OCI-LY3 (cell line): Measurements from ENCODE around the gene KIAA0319L.

ENCODE experiments used
- H2AFZ ChIP-seq: fragments of 200-600, 300-600 bp; shearing (Covaris generic); 2 replicates; pipeline ENCODE4 v1.6.0; 2014; ENCODE audit warnings: antibody characterized with exemption, low read depth, low read length
- H3K27ac ChIP-seq: fragments of 200-600, 300-600 bp; sonication (generic); 2 replicates; pipeline ENCODE4 v1.5.1; 2014; ENCODE audit warnings: mild to moderate bottlenecking, low read length, moderate library complexity, mixed read lengths
- H3K27me3 ChIP-seq: fragments of 200-600, 300-600 bp; sonication (generic); 2 replicates; pipeline ENCODE4 v1.6.1; 2014; ENCODE audit warnings: low read depth, low read length, mixed read lengths
- H3K36me3 ChIP-seq: fragments of 200-600, 300-600 bp; sonication (generic); replicated peaks from 2 replicates; pipeline ENCODE3; 2014; ENCODE audit warnings: low read depth, low read length, mixed read lengths
- H3K4me1 ChIP-seq: fragments of 300-600, 200-600 bp; sonication (generic); 2 replicates; pipeline ENCODE4 v1.6.1; 2014; ENCODE audit warnings: low read length, mixed read lengths
- H3K4me2 ChIP-seq: fragments of 200-600, 300-600 bp; sonication (generic); 2 replicates; pipeline ENCODE4 v1.6.1; 2014; ENCODE audit warnings: low read length, mixed read lengths
- H3K4me3 ChIP-seq: fragments of 300-600, 200-600 bp; sonication (generic); 2 replicates; pipeline ENCODE4 v1.5.1; 2014; ENCODE audit warnings: antibody characterized with exemption, mild to moderate bottlenecking, low read length, moderate library complexity
- H3K79me2 ChIP-seq: fragments of 300-600, 200-600 bp; shearing (Covaris generic); 2 replicates; pipeline ENCODE4 v1.6.1; 2014; ENCODE audit warnings: mild to moderate bottlenecking, low read length, mixed read lengths
- H3K9ac ChIP-seq: fragments of 300-600, 200-600 bp; shearing (Covaris generic); 2 replicates; pipeline ENCODE4 v1.6.0; 2014; ENCODE audit warnings: mild to moderate bottlenecking, low read length, moderate library complexity
- H3K9me3 ChIP-seq: fragments of 200-600, 300-600 bp; shearing (Covaris generic); 2 replicates; pipeline ENCODE4 v1.6.1; 2014; ENCODE audit warnings: low read length, mixed read lengths; ENCODE audit not compliant: insufficient read depth
- H4K20me1 ChIP-seq: fragments of 200-600, 300-600 bp; sonication (generic); 2 replicates; pipeline ENCODE4 v1.6.1; 2016; ENCODE audit warnings: low read length, mixed read lengths; ENCODE audit not compliant: insufficient read depth
- CTCF ChIP-seq: fragments of 200-600, 300-600 bp; sonication (generic); IDR thresholded peaks from 2 replicates; pipeline ENCODE4 v1.5.1; 2014; ENCODE audit warnings: antibody characterized with exemption, low read length, low read depth
- EZH2phosphoT487 ChIP-seq: fragments of 200-600 bp; shearing (Covaris generic); IDR thresholded peaks from 2 replicates; pipeline ENCODE4 v1.6.1; 2018; ENCODE audit warnings: antibody characterized with exemption, mixed run types, low read depth

KIAA0319L gene

GRCh38 chr1:35386959-35387358 is 170.2 kb downstream of the KIAA0319L start:
- no peak overlapping the region for H3K4me3 ChIP-seq
- peaks cover 17% of the 10 kb centered on the region for H3K4me1 ChIP-seq
- H3K27ac ChIP-seq = no peak overlapping the region
- H3K9me3 ChIP-seq = no peaks in the 10 kb centered on the region
- H3K4me2 ChIP-seq = no peak overlapping the region
- H3K36me3 ChIP-seq = peaks cover 12% of the 10 kb centered on the region
- no peak overlapping the region for H2AFZ ChIP-seq
- H3K9ac ChIP-seq = no peak overlapping the region
- no peaks in the 10 kb centered on the region for H4K20me1 ChIP-seq
- H3K79me2 ChIP-seq = no peaks in the 10 kb centered on the region
- no peaks in the 10 kb centered on the region for H3K27me3 ChIP-seq
- no peak for TF ChIP-seq EZH2phosphoT487
- no peak for TF ChIP-seq CTCF

GRCh38 chr1:35386290-35386689 is 170.9 kb downstream of the KIAA0319L start:
- H3K4me3 ChIP-seq = no peak overlapping the region
- H3K4me1 ChIP-seq = peaks cover 11% of the 10 kb centered on the region
- H3K9me3 ChIP-seq = no peaks in the 10 kb centered on the region
- TF ChIP-seq EZH2phosphoT487 (no peak), CTCF (no peak)
- H3K4me2 ChIP-seq = no peak overlapping the region
- no peak overlapping the region for H3K27ac ChIP-seq
- H4K20me1 ChIP-seq = no peaks in the 10 kb centered on the region
- H2AFZ ChIP-seq = no peak overlapping the region
- H3K36me3 ChIP-seq = peaks cover 12% of the 10 kb centered on the region
- H3K9ac ChIP-seq = no peak overlapping the region
- no peaks in the 10 kb centered on the region for H3K79me2 ChIP-seq
- H3K27me3 ChIP-seq = no peaks in the 10 kb centered on the region
